22Rv1 (cell line): ENCODE results near the gene LCN10.

Source experiments
- H3K27ac ChIP-seq: fragments of 450-650 bp; 2 replicates; pipeline ENCODE4 v1.5.1; 2017
- CTCF ChIP-seq: fragments of 450-650 bp; IDR thresholded peaks from 2 replicates; pipeline ENCODE4 v1.5.1; 2017; ENCODE audit warnings: mild to moderate bottlenecking
- ZFX ChIP-seq: fragments of 450-650 bp; IDR thresholded peaks from 2 replicates; pipeline ENCODE4 v1.6.1; 2017; ENCODE audit warnings: antibody characterized with exemption, borderline replicate concordance

The LCN10 gene

DNA sequence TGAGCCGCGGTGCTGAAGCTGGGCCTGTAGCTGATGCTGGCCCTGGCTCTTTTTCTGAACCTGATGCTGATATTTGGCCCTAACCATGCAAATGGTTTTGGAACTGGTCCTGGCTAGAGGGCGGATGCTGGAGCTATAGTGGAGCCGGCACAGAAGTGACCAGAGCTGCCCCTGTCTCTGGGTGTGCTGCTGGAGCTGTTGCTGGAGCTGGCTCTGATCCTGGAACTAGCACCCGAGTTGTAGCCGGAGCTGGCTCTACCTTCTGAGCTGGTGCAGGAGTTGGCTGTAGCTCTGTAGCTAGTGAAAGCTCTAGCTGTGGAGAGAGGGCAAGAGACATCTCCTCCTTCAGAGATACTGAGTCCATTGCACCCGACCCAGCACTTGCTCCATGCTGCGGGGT lies 12.8 kb downstream of the LCN10 start:
- no peak overlapping the region for H3K27ac ChIP-seq
- no peak for TF ChIP-seq CTCF
- no peak for TF ChIP-seq ZFX

DNA sequence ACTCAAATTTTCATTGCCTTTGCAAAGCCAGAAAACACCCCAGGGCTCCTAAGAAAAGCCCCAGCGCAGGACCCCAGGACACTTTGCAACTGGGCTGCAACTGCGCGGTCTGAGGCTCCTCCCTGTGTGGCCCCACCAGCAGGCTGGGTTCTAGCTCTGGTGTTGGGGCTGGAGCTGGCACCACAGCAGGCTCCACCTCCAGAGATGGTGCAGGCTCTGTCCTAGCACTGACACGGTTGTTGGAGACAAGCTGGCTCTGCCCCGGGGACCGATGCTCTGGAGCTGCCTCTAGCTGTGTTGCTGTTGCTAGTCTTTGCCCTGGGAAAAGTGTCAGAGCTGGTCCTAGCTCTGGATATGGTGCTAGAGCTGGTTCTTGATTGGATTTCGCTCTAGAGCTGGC lies 13.6 kb downstream of the LCN10 start:
- H3K27ac ChIP-seq = peak overlapping the region; percentile 85
- no peak for TF ChIP-seq ZFX
- no peak for TF ChIP-seq CTCF

DNA sequence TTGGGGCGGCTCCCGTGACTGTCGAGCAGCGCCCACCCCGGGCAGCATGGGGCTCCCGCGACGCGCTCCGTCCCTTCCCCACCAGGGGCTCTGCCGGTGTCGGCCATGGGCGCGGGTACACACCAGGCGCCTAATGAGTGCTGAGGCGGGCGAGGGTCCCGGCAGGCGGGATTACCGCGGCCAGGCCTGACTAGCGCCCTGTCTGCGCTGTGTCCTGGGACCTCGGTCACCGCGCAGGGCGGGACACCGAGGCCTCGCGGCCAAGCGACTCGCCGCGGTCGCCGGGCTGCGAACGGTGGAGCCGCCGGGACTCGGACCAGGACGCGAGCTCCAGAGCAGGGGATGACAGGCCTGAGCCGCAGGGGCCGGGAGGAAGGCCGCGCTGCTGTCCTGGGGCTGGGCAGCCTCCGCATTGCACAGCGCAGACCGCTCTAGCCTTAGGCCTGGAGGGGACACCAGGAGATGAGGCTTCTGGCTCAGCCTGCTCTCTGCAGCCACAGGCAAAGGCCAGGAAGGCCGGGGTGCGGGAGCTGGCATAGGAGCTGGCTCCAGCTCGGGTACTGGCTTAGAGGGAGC lies 14.1 kb downstream of the LCN10 start:
- peak overlapping the region; percentile 85 for H3K27ac ChIP-seq
- no peak for TF ChIP-seq CTCF

- peak overlapping the region; percentile 85 for H3K27ac ChIP-seq
- TF ChIP-seq ZFX (no peak), CTCF (peak; percentile 96)
These were observed 14.6 kb downstream of the LCN10 start for GRCh38 chr9:136728080-136728547.

DNA sequence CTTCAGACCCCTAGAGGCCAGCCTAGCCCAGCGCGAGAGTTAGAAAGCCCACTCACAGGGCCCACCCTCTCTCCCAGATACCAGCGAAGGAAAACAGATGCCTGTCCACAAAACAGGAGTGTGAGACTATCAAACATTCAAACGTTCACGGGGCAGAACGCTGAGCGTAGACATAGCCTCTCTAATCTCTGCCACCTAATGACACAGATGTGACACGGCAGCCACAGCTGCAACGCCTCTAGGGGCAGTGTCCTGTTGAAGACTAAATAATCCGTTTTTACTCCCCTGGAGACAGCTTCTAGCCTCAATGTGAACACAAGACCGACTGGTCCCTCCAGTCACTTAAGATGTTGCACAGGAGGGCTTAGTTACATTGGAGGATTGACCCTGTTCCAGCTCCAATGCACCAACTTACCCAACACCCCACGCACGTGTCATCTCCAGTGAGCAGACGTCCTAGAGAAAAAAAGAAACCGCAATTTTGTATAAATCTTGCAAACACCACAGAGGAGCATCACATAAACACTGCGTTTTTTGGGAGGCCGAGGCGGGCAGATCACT lies 16.0 kb downstream of the LCN10 start:
- TF ChIP-seq CTCF = peak; percentile 81
- no peak for TF ChIP-seq ZFX
- H3K27ac ChIP-seq = peak overlapping the region; percentile 85

DNA sequence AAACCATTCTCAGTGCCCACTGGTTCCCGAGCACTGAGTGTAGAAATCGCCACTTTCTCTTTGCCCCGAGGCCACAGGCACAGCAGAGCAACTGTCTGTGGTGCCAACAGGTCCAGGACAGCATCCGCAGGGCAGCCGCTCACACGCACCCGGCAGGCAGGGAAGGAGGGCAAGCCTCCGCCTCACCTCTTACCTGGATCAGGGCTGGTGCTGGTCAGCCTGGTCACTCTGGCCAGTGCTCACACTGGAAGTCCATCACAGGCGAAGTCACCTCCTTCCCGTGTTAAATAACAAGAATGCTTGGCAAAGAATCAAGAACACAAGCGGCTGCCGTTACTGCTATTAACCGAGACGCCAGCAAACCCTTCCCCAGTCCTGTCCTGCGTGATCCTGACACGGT lies 16.6 kb downstream of the LCN10 start:
- TF ChIP-seq ZFX (no peak), CTCF (no peak)
- H3K27ac ChIP-seq = peak overlapping the region; percentile 85

GRCh38 chr9:136725612-136726011 lies 17.1 kb downstream of the LCN10 start:
- H3K27ac ChIP-seq = peak overlapping the region; percentile 85
- no peak for TF ChIP-seq ZFX
- TF ChIP-seq CTCF = no peak
